ENCODE results near the gene GPRC5C. TPM values are rescaled to one million over a fixed set of nuclear protein-coding genes. Genes with fewer than 3 reads are reported as not detected.

The GPRC5C gene, protein sequence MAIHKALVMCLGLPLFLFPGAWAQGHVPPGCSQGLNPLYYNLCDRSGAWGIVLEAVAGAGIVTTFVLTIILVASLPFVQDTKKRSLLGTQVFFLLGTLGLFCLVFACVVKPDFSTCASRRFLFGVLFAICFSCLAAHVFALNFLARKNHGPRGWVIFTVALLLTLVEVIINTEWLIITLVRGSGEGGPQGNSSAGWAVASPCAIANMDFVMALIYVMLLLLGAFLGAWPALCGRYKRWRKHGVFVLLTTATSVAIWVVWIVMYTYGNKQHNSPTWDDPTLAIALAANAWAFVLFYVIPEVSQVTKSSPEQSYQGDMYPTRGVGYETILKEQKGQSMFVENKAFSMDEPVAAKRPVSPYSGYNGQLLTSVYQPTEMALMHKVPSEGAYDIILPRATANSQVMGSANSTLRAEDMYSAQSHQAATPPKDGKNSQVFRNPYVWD
- 2.3 and 10.0 TPM in 2 replicates for total RNA-seq

DNA sequence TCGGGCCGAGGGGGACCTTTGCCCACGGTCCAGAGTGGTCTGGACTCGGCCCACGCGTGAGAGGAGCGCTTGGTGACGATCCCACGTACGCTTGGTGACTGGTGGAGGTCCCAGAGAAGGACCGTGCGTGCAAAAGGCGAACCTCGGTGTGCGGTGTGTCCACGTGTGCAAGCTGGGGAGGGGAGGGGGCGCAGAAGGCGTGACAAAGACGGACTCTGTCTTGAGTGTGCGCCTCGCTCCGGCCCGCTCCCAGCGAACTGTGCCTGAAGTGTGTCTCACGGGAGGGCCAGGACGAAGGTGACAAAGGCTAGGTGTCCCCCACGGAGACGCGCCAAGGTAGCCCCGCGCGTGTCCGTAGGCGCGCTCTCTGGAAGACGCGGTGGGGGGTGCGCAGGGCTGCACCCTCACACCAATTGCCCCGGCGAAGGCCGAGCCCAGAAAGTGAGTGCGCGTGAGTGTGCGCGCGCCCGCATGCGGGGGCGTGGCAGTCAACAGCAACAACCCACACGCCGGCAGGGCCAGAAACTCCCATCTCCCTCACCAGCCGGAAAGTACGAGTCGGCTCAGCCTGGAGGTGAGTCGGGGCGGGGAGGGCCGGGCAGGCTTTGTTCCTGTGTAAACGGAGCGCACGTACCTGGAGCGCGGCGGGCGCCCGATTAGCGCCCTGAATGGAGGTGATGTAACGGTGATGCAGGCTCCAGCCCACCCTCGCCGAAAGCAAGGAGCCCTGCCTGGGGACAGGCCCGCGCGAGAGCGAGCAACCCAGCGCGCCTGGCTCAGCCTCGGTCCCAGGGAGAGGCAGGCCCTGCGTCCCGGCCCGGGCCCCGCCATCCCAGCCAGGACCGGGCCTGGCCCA is at the start of gene GPRC5C:
Gene GPRC5C (plus strand): TSS at position 521 of the 856 bp plus-strand sequence. CDS start 7,689 bp downstream, outside the sequence.
- DNase-seq (ENCODE audit: low read depth in 2 of 2) = no peak

DNA sequence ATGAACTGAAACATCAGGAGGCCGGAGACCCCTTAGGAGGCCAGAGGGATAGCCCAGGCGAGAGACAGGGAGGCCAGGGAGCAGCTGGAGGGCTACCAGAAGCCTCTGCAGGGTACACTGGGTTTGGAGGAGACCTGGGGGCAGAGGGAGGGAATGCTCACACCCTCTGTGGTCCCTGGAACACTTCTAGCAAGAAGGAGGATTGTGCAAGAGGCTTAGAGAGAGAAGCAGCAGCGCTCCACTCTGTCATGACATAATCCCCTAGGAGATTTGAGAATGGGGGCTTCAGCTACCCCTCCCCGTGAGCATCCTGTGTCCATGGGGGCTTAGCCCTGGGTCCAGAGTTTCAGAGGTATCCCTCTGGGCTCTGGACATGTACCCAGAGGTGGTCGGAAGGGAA is 48.7 kb upstream of the GPRC5C start:
- DNase-seq (ENCODE audit: low read depth in 2 of 2) = no peak

DNA sequence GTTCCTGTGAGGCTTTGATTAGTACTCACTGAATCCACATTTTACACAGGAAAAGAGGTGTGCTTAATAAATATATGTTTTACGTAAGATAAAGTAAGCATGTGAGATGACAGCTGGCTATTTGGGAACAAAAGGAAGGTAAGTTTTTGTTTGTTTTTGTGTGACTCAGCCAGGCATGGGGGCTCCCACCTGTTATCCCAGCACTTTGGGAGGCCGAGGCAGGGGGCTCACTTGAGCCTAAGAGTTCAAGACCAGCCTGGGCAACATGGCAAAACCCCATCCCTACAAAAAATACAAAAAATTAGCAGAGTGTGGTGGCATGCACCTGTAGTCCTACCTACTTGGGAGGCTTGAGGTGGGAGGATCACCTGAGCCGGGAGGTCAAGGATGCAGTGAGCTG is 46.7 kb upstream of the GPRC5C start:
- DNase-seq (ENCODE audit: low read depth in 2 of 2) = no peak

DNA sequence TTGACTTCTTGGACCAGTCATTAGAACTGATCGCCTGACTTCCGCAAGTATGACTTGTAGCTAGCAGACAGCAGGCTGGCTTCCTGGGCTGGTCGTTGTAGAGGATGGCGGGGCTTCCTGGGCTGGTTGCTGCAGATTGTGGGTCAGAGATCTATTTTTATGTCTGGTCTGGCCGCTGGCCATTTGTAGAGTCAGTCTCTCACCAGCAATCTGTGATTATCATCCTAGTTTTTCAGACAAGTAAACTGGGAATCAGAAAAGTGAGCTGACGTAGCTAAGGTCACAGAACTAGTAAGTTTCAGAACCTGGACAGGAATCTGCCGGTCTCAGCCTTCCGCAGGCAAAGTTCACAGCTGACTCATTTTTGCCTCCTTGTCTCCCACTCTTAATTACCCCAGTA is 45.5 kb upstream of the GPRC5C start:
- no peak for DNase-seq (ENCODE audit: low read depth in 2 of 2)

DNA sequence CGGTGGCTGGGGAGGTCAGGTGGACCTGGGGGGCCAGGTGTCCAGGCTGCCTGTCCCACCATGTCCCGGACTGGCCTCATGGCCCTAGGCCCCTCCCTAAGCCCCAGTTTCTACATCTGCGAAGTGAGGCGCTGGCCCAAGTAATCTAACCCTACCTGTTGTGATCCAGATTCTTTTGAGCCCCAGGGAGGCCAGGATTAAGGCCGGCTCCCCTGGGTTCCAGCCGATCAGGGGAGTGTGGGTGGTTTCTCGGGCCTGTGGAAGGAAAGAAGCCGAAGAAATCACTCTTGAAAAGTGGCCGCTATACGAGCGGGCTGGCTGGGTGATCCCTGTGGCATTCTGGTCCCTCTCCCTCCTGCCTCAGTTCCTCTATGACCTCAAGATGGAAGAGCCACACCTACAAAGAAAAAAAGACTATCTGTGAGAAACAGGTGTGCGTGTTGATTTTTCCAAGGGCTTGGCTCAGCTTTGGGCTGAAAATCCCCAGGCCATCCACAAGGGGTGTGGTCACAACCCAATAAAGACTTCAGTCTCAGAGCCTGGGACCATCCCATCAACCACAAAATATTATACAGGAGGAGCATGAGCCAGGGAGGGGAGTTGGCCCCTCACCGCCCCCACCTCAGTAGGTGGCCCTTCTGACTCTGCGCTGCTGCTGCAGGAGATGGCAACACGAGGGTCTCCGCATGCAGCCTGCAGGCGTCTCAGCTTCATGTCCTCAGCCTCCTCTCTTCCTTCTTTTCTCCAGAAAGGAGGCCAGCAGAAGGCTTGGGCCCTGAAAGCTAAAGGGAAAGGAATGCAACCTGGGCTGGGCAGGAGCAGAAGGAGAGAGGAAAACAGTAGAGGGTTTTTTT is 44.3 kb upstream of the GPRC5C start:
- DNase-seq (ENCODE audit: low read depth in 2 of 2) = no peak

DNA sequence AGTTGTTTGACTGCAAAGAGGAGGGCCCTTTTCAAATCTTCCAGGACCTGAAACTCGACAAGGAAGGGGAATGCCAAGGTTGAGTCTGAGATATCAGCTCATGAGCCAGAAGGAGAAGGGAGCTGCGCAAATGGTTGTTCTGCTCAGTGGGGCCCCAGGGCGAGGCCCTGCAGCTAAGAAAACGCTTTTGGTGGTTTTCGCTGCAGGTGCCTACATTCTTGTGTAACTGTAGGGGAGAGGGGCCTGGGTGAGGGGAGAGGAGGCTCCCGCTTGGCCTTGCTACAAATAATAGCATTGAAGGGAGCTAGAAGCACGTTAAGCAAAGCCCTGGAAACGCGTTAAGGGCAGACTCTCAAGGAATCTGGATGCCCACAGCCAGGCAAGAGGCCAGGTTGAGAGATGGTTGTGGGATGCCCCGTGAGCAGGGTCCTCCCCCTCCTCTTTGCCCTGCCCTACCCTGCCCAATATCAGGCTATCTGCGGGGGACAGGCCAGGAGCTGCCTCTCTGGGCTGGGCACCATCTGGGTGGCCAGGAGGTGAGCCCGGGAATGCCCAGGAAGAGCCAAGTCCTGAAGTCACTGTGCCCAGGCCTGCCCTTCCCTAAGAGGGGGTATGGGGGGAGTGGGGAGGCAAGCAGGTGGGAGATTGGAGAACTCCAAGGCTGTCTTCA is 42.7 kb upstream of the GPRC5C start:
- DNase-seq (ENCODE audit: low read depth in 2 of 2) = no peak

DNA sequence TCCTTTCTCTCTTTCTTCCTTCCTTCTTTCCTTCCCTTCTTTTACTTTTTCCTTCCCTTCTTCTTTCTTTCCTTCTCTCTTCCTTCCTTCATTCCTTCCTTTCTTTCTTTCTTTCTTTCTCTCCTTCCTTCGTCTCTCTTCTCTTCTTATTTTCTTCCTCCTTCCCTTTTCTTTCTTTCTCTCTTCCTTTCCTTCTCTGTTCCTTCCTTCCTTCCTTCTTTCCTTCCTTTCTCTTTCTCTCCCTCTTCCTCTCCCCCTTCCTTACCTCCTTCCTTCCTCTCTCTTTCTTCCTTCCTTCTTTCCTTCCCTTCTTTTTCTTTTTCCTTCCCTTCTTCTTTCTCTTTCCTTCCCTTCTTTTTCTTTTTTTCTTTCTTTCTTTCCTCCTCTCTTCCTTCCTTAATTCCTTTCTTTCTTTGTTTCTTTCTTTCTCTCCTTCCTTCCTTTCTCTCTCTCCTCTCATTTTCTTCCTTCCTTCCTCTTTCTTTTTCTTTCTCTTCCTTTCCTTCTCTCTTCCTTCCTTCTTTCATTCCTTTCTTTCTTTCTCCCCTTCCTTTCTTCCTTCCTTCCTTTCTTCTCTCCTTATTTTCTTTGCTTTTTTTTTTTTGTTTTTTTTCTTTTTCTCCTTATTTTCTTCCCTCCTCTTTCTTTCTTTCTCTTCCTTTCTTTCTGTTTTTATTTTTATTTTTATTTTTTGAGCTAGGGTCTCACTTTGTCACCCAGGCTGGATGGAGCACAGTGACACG is 41.8 kb upstream of the GPRC5C start:
- DNase-seq (ENCODE audit: low read depth in 2 of 2) = no peak

DNA sequence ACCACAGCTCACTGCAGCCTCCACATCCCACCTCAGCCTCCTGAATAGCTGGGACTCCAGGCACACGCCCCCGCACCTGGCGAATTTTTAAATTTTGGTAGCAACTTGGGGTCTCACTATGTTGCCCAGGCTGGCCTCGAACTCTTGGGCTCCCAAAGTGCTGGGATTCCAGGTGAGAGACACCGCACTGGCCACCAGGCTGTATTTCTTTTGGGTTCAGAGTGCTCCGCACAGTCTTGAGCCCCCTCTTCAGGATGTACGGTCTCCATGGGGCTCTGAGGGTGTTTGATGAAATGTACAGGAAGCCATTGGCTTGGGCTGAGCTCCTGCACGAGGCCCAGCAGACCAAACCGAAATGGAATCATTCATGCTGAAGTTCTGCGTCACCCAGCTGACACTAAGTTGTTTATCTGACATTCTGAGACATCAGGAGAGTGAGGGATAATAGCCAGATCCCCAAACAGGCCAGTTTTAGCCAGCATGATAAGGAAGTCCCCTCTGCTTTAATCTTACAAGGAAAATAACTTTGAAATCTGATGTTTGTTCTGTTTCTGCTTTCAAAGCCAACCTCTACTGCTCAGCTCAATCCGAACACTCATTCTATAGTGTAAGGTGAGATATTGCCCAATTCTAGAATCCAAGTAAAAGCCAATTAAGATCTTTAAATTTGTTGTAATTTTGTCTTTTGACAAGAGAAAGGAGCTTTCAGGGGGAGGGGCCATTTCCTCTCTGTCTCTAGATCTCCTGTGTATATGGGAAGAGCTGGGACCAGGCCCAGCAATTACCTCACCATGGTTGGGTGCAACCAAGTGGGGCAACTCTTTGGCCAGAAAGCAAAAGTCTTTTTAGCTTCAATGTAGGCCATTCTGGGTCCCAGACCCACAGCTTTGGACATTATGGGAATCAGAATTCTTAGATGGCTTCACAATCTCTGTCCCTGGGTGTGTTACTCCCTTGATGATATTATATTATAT is 40.9 kb upstream of the GPRC5C start:
- no peak for DNase-seq (ENCODE audit: low read depth in 2 of 2)

DNA sequence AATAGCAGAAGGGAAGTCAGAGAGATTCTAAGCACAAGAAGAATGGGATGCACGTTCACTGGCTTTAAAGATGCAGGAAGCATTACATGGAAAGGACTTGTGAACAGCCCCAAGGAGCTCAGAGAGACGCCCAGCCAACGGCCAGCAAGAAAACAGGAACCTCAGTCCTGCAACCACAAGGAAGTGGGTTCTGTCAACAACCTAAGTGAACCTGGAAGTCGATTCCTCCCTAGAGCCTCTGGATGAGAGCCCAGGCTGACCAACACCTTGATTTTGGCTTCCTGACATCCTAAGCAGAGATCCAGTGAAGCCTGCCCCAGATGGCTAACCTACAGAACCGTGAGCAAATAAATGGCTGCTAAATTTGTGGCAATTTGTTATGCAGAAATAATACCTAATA is 40.1 kb upstream of the GPRC5C start:
- DNase-seq (ENCODE audit: low read depth in 2 of 2) = no peak

DNA sequence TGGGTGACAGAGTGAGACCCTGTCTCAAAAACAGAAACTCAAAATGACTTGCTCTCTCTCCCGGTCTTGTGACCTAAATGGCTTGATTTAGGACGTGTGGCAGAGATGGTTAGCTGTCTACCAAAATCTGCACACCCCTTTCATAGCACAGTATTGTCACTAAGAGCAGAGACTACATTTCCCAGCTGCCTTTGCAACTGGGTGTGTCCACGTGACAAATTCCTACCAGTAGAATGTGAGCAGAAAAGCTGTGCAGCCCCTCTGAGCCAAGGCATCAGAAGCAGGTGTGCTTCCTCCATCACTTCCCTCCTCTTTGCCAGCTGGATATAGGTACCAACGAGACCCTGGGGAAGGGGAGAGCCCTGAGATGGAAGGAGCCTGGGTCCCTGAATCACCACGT is 39.0 kb upstream of the GPRC5C start:
- no peak for DNase-seq (ENCODE audit: low read depth in 2 of 2)

DNA sequence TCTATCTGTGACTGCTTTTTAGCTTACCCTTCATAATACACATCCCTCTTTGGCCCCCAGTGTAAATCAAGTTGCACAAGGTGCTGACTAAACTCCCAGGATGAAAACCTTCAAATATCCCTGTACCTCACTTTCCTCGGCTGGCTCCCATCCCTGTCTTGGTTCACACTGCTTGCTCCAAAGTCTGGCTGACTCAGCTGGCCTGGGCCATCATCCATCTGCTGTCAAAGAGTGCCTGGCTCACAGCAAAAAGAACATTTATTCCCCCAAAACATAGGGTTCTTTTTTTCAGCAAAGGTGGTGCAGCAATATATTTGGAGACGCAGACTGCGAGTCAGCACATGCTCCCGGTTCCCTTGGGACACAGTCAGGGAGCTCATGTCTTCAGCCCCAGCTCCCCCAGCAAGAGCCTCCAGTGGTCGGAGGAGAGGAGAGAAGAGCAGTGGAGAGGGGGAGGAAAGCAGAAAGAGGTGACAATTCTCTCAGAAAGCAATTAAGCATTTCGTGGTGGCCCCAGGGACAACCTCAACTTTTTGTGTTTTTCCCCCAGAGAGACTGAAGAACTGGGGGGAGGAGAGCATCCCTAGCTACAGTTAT is 38.4 kb upstream of the GPRC5C start:
- no peak for DNase-seq (ENCODE audit: low read depth in 2 of 2)

DNA sequence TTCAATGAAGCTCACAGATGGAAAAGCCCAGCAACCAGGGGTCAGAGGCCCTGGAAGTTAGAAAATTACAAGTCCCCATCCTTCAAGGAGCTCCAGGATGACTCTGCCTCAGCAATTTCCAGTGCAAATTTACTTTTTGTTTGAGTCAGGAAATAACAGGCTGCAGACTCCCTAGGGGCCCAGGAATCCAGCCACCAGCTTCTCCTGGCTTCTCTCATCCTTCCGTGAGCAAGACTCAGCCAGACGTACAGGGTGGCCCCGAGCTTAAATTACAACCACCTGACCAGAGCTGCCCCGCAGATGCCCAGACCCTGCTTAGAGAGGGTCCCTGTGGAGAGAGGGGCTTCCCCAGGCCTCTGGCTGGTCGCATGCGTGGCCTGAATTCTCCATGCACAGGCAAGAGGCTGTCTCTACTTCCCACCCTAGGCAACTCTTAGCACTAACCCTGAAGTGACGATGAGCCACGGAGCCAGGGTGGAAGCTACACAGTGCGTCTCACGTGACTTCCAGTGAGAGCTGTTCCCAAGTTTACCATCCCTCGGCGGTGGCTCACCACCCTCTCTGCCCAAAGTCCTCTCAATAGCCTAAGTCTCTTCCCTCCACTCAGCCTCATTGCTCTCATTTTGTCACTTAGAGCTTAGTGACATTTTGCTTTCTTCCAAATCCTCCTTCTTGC is 37.5 kb upstream of the GPRC5C start:
- DNase-seq (ENCODE audit: low read depth in 2 of 2) = no peak

DNA sequence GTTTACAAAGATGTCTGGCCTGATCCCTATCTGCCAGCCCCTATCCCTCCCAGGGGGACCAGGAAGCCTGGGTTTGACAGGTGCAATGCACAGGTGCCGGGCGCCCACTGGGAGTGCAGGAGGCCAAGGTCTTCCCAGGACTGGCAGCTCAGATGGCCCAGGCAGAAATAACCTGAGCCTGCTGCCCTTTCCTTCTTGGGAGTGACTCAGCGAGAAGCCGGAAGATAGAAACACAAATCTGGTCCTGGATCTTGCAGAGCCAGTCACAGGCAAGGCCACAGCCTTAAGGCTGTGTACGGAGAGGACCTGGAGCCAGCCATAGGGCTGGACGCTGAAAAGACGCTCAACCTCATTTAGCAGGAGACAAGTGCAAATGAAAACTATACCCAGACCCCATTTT is 36.9 kb upstream of the GPRC5C start:
- no peak for DNase-seq (ENCODE audit: low read depth in 2 of 2)

DNA sequence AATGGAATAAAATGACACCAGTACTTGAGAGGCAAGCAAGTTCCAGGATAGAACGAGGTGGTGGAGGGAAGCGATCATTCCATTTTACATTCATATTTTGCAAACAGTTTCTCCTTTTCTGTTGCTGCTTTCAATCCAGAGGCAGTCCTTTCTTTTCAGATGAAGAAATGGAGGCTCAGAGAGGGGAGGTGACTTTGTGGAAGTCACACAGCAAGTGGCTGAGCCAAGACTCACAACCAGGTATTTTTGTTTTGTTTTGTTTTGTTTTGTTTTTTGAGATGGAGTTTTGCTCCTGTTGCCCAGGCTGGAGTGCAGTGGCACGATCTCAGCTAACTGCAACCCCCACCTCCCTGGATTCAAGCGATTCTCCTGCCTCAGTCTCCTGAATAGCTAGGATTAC is 35.3 kb upstream of the GPRC5C start:
- DNase-seq (ENCODE audit: low read depth in 2 of 2) = no peak

DNA sequence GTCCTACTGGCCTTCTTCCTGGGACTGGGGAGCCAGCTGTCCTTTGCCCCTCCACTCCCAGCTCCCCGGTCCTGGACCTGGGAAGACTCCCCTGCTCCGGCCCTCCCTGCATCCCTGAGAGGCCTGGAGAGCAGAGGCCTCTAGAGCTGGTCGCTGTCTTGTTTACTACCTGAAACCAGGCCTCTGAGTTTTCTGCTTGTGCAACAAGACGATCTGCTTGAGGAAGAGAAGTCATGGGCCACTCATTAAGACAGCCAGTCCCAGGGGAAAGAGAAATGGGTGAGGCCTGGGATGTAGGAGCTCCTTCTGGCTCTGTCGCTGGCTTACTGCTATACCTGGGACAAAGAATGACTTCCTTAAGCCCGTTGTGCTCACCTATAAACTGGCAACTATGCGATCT is 29.8 kb upstream of the GPRC5C start:
- DNase-seq (ENCODE audit: low read depth in 2 of 2) = no peak

DNA sequence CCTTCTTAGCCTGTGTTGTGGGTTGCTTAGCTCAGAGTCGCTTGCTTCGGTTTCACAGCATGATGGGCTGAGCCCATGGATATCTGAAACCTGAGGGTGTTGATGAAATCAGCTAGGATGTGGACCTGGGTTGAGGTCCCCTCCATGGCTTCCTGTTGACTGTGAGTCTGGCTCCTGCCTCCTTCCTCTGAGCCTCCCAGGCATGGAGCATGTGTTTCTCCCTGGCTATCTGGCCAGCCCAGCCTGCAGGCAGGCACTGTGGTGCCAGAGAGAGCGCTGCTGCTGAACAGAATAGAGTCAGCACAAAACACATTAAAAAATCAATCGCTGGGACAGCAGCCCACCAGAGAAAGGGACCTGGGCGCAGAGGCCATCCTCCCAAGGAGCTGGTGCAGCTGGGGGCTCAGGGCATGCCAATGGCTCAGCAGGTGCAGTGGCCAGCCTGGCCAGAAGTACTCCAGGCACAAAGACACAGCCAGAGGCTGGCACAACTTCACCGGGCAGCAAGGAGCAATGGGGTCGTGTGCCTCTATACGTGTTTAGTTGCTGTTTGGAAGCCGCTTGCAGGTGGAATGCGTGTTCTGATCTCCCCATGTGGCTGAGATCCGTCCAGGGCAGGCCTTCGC is 28.3 kb upstream of the GPRC5C start:
- no peak for DNase-seq (ENCODE audit: low read depth in 2 of 2)

DNA sequence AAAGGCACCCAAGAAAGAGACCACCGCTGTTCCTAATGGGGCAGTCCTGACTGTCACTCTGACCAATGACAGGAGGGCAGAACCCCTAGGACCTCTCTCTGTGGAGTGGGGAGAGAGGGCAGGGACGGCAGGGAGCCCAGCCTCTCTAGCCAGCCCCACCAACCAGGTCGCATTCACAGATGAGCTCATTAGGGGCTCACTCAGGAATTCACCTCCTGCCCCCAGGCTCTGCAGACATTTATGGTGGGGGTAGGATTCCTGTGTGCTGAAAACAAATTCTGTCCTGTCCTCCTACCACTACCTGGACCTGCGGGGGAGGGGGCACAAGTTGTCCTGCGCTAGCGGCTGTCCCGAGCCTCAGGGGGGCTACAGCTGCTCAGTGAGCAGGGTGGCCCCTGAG is 27.7 kb upstream of the GPRC5C start:
- DNase-seq (ENCODE audit: low read depth in 2 of 2) = no peak

DNA sequence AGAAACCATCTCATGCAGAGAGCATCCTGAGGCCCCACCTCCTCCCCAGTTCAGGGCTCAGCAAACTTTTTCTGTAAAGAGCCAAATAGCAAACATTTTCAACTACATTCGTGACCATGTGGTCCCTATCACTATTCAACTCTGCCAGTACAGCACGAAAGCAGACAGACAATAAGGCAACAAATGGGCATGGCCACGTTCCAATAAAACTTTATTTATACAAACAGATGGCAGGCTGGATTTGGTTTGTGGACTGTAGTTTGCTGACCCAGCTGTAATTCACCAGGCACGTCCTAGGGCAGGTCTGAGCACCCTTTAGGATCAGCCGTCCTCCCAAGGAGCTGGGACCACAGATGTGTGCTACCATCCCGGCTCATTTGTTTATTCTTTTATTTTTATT is 27.1 kb upstream of the GPRC5C start:
- DNase-seq (ENCODE audit: low read depth in 2 of 2) = no peak

All from dermis microvascular lymphatic vessel endothelial cell (primary cell).